ENCODE measurements around the gene DDX10.
A peak's percentile ranks its signal among the peaks of the same experiment; 100 is the strongest.

The DDX10 gene

GRCh38 chr11:108835624-108836023 is 170.8 kb downstream of the DDX10 start:
- DNase-seq: no peak

- DNase-seq: no peak
These were observed 171.7 kb downstream of the DDX10 start for GRCh38 chr11:108836541-108836940.

GRCh38 chr11:108838102-108838791 is 173.4 kb downstream of the DDX10 start:
- DNase-seq: no peak

GRCh38 chr11:108838792-108839105 is 173.9 kb downstream of the DDX10 start:
- no peak for DNase-seq

DNA sequence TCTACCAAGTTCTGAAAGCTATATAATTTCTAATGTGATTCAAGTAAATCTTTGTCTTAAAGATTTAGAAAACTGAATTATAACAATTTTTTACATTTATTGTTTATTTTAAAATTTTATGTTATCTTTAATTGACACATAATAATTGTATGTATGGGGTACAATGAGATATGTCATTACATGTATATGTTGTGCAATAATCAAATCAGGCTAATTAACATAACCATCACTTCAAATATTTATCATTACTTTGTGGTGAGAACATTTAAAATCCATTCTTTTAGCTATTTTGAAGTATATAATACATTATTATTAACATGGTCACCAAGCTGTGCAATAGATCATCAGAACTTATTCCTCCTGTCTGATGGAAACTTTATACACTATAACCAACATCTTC is 181.1 kb downstream of the DDX10 start:
- DNase-seq: no peak

GRCh38 chr11:108847298-108847990 is 182.6 kb downstream of the DDX10 start:
- no peak for DNase-seq

GRCh38 chr11:108851781-108852180 is 186.9 kb downstream of the DDX10 start:
- no peak for DNase-seq

- no peak for DNase-seq
These were observed 187.8 kb downstream of the DDX10 start for GRCh38 chr11:108852701-108853100.

DNA sequence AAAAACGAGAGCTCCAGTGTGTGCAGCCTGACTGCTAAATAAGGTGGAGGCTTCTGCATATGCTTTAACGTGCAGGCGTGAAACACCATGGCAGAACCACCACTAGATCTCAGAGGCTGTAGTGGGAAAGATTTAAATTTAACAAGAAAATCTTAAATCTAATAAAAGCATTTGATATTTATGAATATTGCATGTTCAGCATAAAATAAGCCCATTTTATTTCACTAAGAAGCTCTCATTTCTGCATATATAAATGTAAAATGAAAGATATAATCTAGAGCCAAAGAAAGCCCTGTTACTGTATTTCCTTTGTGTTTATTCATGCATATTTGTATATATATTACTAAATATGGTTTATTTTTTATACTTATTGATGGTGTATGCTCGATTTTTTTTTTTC is 188.3 kb downstream of the DDX10 start:
- DNase-seq: no peak

- no peak for DNase-seq
These were observed 189.0 kb downstream of the DDX10 start for GRCh38 chr11:108853864-108854263.

DNA sequence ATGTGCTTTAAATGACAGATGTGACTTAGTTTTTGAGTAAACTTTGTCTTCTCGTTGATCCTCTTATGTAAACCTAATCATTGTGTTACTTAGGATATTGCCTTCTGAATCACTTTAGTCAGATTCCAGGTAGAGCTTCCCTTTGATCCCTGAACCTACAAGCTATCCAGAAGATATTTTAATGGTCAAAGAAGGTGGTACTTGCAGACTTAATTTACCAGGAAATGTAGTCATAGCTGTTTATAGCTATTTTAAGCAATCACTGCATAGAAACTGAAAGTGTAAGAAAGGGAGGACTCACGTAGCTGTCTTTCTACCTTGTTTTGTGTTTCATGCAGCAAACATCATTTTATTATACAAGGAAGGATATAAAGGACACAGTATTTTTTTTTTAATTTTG is 189.5 kb downstream of the DDX10 start:
- peak in 1 of 2 donors; percentile 34 for DNase-seq

GRCh38 chr11:108857382-108857781 is 192.5 kb downstream of the DDX10 start:
- no peak for DNase-seq

DNA sequence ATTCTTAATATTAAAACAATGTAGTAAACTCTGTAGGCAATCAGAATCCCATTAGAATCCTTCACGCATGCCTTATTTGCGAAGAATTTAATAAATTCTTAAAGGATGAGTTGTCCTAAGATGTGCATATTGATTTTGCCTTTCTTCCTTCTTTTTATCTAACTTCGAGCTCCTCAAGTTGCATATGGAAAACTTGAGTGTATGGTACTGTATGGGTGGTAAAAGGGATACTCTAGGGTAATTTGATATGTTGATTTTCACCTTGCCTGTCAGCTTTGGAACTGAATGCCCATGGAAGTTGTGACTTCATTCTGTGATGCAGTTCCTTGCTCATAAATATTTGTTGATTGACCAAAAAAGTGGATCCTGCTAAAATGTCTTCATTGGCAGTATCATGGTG is 193.8 kb downstream of the DDX10 start:
- DNase-seq: no peak

DNA sequence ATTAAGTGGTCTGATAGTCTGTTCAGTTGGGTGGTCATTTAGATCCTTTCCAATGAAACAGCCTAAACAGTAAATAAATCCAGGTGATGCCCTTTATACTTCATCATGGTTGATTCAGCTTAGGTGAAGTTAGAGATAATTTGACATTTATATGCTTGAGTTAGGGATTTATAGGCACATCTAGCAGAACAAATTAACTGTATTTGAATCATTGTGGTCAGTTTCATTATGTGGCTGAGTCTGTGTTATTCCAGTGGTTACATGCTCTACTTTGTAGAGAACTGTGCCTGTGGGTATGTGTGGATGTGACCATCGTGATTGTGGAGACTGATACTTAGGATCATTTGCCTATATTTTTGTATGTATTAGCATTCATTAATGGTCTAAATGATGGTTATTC is 194.6 kb downstream of the DDX10 start:
- DNase-seq: no peak

- DNase-seq: no peak
These were observed 198.7 kb downstream of the DDX10 start for GRCh38 chr11:108863528-108863927.

DNA sequence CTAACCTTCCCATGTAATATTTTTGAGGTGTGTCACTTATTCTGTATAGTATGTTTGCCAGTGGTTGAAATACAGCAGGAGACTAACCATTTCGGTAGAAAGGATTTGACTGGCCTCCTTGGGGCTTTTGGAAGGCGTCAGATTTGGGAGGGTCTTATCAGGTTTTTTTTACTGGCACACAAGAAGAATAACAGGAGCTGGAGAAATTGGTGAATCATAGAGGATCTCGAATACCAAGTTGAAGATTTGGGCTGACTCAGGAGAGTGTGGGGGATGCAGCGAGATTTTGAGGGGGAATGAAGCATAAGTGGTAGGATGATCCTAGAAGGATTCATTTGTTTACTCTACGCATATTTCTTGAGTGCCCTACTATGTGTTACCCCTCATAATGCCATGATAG is 200.5 kb downstream of the DDX10 start:
- DNase-seq: no peak

GRCh38 chr11:108866781-108867180 is 201.9 kb downstream of the DDX10 start:
- DNase-seq: no peak

- no peak for DNase-seq
These were observed 205.6 kb downstream of the DDX10 start for GRCh38 chr11:108870373-108871020.

GRCh38 chr11:108871152-108871551 is 206.3 kb downstream of the DDX10 start:
- peak in 1 of 2 donors; percentile 4 for DNase-seq

- DNase-seq: no peak
These were observed 207.0 kb downstream of the DDX10 start for GRCh38 chr11:108871867-108872266.

- no peak for DNase-seq
These were observed 208.0 kb downstream of the DDX10 start for GRCh38 chr11:108872781-108873291.

- no peak for DNase-seq
These were observed 208.4 kb downstream of the DDX10 start for GRCh38 chr11:108873310-108873709.

GRCh38 chr11:108873941-108874340 is 209.1 kb downstream of the DDX10 start:
- no peak for DNase-seq

- no peak for DNase-seq
These were observed 210.3 kb downstream of the DDX10 start for GRCh38 chr11:108875134-108875533.
